Hippocampal formation (tissue), 2 donors: ENCODE results near the gene GTF3C4.

Source experiments
- DNase-seq, 2 donors: peaks; one replicate each; lab custom pipeline; 2025; lab: John Stamatoyannopoulos, UW

The GTF3C4 gene

GRCh38 chr9:132731230-132731629 lies 61.0 kb downstream of the GTF3C4 start:
- DNase-seq: no peak

DNA sequence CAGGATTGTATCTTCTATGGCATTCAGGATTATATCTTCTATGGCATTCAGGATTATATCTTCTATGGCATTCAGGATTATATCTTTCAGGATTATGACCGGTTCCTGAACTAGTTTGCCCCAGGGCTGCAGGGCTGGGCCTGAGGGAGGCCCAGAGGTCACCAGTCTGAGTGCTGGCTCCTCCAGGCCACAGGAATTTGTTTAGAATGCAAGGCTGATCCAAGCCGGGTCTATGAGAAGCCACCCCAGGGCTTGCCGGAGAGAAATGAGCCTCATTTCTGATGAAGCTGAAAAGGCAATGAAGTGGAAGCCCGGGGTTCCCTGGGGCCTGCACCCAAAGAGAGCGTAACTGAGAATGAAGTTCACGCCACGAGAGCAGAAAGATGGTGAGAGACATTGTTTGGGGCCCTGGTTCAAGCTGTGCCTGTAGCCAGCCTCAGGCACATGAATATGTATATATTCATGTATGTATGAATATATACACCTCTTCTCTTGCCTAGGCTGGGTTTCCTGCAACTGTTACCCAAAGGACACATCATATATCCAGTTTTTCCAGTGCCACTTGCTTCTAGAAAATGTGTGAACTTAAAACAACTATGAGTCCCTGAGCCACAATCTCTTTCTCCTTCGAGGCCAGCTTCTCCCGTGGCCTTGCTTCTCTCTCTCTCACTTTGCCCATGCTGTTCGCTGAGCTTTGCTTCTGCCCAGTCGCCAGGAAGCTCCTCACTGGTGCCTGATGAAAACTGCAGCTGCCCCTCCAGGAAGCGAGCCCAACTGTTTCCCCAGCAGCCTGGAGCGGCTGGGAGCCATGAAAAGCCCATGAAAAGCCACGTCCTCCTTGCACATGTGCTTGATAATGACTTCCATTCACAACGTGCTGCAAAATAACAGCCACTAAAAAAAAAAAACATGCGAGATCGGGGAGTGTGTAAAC lies 62.3 kb downstream of the GTF3C4 start:
- DNase-seq: peak in 1 of 2 donors; percentile 42

GRCh38 chr9:132733260-132733815 lies 63.1 kb downstream of the GTF3C4 start:
- DNase-seq: no peak

GRCh38 chr9:132739710-132740310 lies 69.5 kb downstream of the GTF3C4 start:
- no peak for DNase-seq

DNA sequence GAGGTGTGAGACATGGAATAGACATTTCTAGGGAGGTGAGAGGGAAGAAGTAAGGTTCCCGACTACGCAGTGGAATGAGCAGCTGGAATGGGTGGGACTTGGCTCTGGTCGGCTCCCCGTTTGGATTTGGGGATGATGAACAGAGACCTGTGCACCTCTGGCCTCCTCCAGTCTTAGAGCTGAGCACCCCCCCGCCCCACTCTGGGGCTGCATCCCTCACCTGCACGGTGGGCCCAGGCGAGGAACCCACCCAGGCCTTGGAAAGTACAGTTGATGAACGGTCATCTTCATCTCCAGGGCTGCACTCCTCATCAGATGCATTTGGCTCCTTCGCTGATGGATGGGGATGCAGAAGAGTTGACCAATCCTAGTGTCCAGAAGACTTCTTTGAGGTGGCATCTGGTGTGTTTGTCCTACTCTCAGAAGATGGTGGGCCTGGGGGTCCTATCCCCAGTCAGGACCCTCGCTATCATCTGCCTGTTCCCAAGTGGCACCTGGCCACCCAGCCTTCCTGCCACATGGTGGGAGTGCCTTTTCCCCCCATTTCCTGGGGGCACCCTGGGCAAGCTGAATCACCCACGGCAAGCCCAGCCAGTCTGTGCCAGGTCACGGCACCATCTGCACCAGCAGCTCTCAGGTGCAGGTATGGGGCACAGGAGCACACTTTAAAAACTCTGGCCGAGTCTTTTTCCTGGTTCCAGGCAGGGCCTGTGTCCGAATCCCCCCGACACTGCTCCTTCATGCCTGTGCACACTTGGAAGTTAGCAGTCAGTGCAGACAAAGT lies 70.5 kb downstream of the GTF3C4 start:
- DNase-seq: no peak

DNA sequence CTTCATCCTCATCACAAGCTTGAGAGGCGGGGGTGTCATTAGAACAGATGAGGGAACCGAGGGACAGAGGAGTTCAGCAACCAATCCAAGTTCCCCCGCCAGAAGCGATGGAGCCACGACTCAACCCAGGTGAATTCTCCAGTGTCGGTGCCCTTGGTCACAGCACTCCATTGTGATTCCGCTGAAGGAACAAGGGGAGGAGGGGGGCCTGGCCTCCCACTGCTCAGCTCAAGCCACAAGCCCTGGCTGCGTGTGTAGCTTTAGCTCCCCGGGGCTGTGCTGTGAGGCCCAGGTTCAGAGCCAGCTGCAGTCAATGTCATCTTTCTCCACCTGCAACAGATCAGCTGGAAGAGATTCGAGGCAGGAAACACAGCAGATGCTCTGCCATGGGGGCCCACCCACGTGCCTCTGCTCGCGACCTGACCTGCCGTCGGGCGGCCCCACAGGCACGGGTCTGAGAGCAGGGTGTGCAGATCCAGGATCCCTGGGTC lies 72.6 kb downstream of the GTF3C4 start:
- DNase-seq: no peak

DNA sequence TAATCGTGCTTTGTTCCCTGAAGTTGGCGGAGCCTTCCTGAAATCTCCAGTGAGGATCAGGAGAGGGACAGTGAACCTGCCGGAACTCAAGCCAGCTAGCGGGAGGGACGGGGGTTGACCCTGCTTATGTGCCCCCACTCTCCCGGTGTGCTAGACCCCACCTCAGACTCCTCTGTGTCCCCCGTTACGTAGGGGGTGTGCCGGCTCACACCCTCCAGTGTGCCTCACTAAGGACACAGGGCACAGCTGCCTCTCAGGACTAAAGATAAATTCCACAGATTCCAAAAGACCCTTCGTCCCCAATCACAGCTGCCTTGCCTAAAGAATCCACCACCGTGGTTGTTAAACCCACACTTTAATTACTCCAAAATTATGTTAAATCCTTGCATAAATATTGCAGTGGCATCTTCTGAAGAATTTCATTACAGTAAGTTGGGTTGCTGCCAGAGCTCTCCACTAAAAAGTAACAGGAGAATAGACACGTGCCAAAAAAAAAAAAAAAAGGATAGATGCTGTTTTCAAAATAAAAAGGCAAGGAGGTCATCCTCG lies 73.7 kb downstream of the GTF3C4 start:
- no peak for DNase-seq
